Midbrain (tissue), 1 donor: ENCODE data around the gene COLEC11.
"Not testable (repeated sequence)": the region's sequence is repeated elsewhere in the genome, so short reads cannot be mapped to it uniquely, and the experiment has no call there.

ENCODE experiments used
- DNase-seq: peaks from one replicate; lab custom pipeline; 2025; lab: John Stamatoyannopoulos, UW

COLEC11 gene

DNA sequence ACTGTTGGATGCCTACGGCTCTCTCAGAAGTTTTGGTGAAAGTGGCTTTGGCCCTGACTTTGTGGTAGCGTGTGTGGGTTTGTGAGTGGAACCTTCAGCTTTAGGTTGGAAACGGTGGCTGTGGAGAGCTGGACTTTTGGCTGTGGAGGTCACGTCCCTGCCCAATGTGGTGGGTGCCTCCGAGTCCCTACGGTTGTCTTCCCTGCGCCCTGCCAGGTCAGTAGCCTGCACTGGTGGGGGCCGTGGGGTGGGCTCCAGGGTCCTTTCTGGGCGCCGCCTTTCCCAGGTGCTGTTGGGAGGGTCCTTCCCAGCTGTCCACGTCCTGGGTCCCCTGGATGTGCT is 11.1 kb downstream of the COLEC11 start:
- no peak for DNase-seq

DNA sequence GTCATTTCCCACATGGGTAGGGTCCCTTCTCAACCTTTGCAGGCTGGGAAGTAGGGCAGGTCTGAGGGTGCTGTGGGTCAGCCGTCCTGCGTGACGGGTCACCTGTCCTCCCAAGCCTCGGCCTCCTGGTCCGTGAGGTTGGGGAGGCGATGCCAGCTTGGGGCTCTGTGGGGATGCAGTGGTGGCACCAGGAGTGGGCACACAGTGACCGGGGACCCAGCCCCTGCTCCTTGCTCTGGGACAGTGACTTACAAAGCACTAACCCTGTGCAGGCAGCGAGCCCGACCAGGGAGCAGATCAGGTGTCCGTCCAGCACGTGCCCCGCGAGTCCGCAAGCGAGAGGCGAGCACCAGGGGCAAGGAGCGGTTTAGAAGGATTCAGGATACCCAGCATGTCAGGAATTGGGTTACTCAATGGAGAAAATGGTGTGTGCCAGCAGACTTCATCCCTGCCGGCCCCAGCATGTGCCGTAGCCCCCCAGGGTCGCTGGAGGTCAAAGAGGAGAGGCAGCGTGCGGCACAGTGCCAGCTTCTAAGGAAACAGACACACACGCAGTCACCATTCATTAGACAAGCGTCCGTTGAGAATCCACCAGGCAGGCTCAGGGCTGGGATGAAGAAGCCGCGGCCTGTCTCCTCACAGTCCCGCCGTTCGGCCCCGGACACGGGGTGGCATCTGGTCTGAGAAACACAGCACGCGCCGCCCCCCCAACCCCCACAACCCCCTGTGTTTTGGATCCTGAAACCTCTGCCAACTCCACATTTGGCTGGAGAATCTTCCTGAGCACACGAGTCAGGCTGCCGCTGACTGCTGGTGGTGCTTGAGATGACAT is 11.7 kb downstream of the COLEC11 start:
- DNase-seq, result no peak

DNA sequence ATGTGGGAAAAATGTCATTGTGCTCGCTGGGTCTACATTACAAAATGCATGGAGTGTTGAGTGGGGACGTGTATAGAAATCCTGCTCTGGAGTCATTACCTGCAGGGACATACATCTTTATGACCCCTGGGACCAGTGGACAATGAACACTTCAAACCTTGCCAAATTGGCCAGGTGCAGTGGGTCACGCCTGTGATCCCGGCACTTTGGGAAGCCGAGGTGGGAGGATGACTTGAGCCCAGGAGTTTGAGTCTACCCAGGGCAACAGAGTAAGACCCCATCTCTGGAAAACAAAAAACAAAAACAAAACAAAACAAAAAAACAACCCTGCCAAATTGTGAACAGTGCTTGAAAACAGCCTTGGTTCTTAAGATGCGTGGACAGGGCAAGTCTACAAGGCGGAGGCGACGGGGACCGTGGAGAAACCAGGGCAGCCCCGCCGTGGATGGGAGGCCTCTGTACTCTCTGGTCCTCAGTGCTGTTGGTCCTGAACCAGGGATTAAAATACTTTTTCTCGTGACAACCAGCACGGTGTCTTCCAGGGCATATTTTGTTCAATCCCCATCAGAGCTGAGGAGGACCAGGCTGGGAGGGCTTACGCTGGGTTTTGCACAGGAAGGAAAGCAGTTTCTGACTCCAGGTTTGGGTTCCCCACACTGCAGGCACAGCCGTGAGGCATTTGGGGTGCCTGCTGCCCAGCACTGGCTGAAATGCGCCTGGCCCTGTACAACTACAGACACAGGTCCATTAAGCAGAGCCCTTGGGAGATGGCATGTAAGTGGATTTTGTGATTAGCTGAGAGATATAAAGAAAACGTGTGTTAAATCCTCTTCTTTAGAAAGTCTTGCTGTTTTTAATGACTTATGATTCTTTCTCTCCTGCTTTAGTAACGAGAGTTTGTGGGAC is 13.7 kb downstream of the COLEC11 start:
- DNase-seq, result no peak

- not testable (repeated sequence) for DNase-seq
Measured at GRCh38 chr2:3609279-3609673, 14.4 kb downstream of the COLEC11 start.

- DNase-seq, result no peak
Measured at GRCh38 chr2:3610415-3610814, 15.5 kb downstream of the COLEC11 start.

DNA sequence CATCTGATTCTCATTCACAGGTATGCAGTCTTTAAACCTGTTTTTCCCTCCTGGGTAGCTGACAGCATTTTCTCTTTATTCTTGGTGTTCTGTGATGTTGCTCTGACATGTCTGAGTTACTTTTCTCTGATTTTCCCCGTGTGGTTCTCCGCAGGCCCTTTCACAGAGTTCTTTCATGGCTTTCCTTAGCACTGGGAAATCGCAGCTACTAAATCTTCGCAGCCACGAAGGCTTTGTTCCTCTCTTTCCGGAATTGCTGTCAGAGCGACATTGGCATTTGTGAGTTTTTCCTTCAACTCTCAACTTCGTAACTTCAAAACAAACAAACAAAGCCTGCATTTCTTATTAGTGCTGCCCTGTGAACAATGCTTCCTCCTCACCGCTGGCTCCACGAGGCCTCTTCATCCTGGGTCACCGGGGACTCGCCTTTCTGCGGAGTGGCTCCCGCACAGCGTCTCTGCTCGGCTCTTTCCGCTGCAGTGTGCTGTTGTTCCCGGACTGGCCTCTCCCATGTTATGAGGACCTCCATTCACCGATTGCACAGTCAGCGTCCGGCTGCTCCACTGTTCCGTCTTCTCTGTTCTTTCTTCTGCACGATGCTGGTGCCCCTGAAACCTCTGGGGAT is 16.1 kb downstream of the COLEC11 start:
- no peak for DNase-seq

DNA sequence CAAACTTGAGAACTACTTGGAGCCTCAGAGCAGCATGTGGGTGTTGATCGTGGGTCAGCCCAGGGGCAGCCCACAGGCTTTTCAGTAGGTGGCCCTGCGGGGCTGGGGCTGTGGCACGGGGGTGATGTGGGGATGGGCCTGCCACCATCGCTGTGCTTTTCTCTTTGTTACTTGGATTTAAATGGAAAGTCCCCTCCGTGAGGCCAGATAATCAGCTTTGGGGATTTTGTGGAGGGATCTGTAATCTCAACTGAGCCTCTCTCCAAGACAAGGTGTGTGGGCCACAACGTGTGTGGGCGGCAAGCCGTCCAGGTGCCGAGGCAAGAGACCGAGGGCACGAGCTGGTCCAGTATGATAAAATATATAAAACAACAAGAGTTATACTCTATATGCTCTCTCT is 16.7 kb downstream of the COLEC11 start:
- no peak for DNase-seq

- no peak for DNase-seq
Measured at GRCh38 chr2:3612639-3613523, 18.0 kb downstream of the COLEC11 start.

- DNase-seq, result no peak
Measured at GRCh38 chr2:3613524-3613905, 18.6 kb downstream of the COLEC11 start.

DNA sequence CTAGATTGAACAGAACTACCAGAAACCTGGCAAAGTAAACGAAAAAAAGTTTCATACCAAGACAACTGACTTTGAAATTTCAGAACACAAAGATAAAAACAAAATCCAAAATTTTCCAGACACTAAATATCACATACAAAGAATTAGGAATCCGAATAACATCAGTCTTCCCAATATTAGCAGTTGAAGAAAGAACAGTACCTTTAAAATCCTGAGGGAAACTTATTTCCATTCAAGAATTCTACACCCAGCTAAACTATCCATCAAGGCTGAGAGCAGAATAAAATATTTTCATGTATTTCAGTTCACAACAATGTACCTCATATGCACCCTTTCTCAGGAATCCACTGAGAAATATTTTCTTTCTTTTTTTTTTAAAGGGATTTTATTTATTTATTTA is 19.8 kb downstream of the COLEC11 start:
- DNase-seq, result not testable (repeated sequence)

DNA sequence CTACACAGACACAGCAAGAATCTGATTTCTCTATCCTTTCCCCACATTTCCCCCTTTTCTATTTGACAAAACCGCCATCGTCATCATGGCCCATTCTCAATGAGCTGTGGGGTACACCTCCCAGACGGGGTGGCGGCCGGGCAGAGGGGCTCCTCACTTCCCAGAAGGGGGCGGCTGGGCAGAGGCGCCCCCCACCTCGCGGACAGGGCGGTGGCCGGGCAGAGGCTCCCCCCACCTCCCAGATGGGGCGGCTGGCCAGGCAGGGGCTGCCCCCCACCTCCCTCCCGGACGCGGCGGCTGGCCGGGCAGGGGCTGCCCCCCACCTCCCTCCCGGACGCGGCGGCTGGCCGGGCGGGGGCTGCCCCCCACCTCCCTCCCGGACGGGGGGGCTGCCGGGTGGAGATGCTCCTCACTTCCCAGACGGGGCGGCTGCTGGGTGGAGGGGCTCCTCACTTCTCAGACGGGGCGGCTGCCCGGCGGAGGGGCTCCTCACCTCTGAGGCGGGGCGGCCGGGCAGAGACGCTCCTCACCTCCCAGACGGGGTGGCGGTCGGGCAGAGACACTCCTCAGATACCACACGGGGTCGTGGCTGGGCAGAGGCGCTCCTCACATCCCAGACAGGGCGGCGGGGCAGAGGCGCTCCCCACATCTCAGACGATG is 20.8 kb downstream of the COLEC11 start:
- not testable (repeated sequence) for DNase-seq

DNA sequence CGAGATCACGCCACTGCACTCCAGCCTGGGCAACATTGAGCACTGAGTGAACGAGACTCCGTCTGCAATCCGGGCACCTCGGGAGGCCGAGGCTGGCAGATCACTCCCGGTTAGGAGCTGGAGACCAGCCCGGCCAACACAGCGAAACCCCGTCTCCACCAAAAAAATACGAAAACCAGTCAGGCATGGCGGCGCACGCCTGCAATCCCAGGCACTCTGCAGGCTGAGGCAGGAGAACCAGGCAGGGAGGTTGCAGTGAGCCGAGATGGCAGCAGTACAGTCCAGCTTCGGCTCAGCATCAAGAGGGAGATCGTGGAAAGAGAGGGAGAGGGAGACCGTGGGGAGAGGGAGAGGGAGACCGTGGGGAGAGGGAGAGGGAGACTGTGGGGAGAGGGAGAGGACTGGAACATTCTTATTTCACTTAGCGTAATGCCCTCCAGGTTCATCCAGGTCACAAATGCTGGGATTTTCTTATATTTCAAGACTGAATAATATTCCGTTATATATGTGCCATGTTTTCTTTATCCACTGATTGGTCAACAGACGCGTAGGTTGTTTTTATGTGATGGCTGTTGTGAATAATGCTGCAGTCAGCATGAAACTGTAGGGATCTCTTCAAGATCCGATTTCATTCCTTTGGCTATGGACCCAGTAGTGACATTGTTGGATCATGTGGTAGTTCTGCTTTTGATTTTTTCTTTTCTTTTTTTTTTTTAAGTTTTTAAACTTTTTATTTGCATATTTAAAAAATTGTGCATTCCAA is 21.7 kb downstream of the COLEC11 start:
- DNase-seq, result not testable (repeated sequence)

GRCh38 chr2:3617198-3617890 is 22.4 kb downstream of the COLEC11 start:
- no peak for DNase-seq

DNA sequence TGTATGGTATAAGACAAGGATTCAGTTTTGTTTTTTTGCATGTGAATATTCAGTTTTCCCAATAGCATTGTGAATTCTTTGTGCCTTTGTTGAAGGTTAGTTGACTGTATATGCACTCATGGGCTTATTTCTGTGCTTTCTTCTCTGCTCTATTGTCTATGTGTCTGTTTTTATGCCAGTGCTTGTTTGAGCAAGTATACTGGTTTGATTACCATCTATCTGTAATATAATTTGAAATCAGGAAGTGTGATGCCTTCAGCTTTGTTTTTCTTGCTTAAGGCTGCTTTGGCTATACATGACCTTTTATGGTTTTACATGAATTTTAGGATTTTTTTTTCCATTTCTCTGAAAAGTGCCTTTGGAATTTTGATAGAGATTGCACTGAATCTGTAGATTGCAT is 23.5 kb downstream of the COLEC11 start:
- DNase-seq, result no peak

- no peak for DNase-seq
Measured at GRCh38 chr2:3619033-3619432, 24.1 kb downstream of the COLEC11 start.

- not testable (repeated sequence) for DNase-seq
Measured at GRCh38 chr2:3619661-3620060, 24.7 kb downstream of the COLEC11 start.

- DNase-seq, result no peak
Measured at GRCh38 chr2:3620834-3621233, 25.9 kb downstream of the COLEC11 start.

GRCh38 chr2:3622967-3623366 is 28.1 kb downstream of the COLEC11 start:
- DNase-seq, result no peak

GRCh38 chr2:3624059-3624794 is 29.3 kb downstream of the COLEC11 start:
- DNase-seq, result no peak
